ENCODE measurements around the gene KRTAP5-3.

KRTAP5-3 gene

DNA sequence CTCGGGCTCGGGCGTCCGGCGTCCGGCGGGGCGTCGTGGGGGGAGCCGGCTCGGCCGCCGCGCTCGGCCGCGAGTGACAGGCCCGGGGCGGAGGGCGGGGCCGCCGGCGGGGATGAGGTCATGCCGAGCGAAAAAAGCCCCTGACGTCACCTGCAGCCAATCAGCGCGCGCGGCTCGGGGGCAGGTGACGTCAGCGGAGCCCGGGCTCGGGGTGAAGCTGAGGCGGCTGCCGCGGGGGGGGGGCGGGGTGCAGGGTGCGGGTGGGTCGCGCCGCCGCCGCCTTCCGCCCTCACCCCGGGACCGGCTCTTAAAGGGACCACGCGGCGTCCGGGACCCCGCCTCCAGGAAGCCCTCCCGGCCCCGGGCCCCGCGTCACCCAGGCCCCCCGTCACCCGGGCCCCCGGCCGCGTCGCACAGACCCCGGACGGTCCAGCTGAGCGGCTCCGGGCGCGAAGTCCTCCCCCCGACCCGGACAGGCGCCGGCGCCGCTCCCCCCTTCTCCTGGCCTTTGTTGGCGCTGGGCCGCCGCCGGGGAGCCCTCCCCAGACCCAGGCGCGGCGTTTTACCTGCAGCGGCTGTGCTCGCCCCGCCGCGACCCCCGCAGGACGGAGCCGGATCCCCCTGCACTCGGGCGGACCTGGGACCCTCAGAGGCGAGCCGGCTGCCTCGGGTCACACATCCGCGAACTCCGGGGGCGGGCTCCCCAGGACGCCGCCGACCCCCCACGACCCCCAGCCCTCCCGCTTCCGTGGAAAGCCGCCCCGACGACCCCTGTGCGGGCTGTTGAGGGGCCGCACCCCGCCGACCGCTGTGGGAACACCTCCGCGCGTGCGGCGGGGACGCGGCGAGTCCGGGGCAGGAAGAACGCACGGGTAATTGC, 35.8 kb downstream of the KRTAP5-3 start, which contains the start of gene DUSP8:
Gene DUSP8 (minus strand): TSS at position 75 of the 880 bp plus-strand sequence. CDS start 6,445 bp downstream, outside the sequence.
- peak within 1 kb of the TSS; percentile 90 for H3K4me2 ChIP-seq (ENCODE audit: low read length, poor library complexity, severe bottlenecking)
- no peak within 1 kb of the TSS for H3K23ac ChIP-seq (ENCODE audit: low read length in 2 of 2)
- peaks cover 0 to 14% of the 10 kb centered on the region in 2 experiments for H3K36me3 ChIP-seq (ENCODE audit: control insufficient read depth in 1 of 2, insufficient read depth in 2 of 2, low read depth in 1 of 2, low read length in 2 of 2)
- peak within 1 kb of the TSS; percentile 47 for H4K91ac ChIP-seq (ENCODE audit: low read length)
- no peak within 1 kb of the TSS for H3K27ac ChIP-seq (ENCODE audit: low read length, poor library complexity, severe bottlenecking)
- peak within 1 kb of the TSS; percentile 43 for H2BK120ac ChIP-seq (ENCODE audit: low read depth, low read length)
- peaks cover 26 to 65% of the 10 kb centered on the region in 2 experiments for H3K27me3 ChIP-seq (ENCODE audit: control insufficient read depth in 1 of 2, insufficient read depth in 1 of 2, low read length in 2 of 2)
- DNase-seq, result peak; percentile 89
- no peak within 1 kb of the TSS for H3K4ac ChIP-seq (ENCODE audit: low read depth in 1 of 2, low read length in 2 of 2)
- no peak within 1 kb of the TSS for H2BK5ac ChIP-seq (ENCODE audit: low read depth, low read length, poor library complexity, severe bottlenecking)
- H3K18ac ChIP-seq (ENCODE audit: low read depth in 1 of 2, low read length in 2 of 2), result peak within 1 kb of the TSS; percentile 24 to 41
- no peak within 1 kb of the TSS for H2AK5ac ChIP-seq (ENCODE audit: low read length, severe bottlenecking)
- 1% methylated on average over 92 of the region's 124 CpGs for WGBS
- H3K4me1 ChIP-seq (ENCODE audit: control insufficient read depth, insufficient read depth, low read depth, low read length), result peaks cover 41% of the 10 kb centered on the region
- H3K9me3 ChIP-seq (ENCODE audit: control insufficient read depth, low read length), result no peaks in the 10 kb centered on the region
- no peak within 1 kb of the TSS for H2BK12ac ChIP-seq (ENCODE audit: low read length in 2 of 2)
- H3K79me1 ChIP-seq (replicated peaks; ENCODE audit: low read length, poor library complexity, severe bottlenecking), result peaks cover 12% of the 10 kb centered on the region
- H2BK15ac ChIP-seq (ENCODE audit: low read depth, poor library complexity, severe bottlenecking), result no peak within 1 kb of the TSS
- no peak within 1 kb of the TSS for H2AFZ ChIP-seq (ENCODE audit: low read depth, low read length)
- peak within 1 kb of the TSS in 1 of 2 experiments; percentile 70 for H3K4me3 ChIP-seq (ENCODE audit: insufficient read depth in 1 of 2, low read depth in 1 of 2, low read length in 2 of 2)
- H4K8ac ChIP-seq (ENCODE audit: low read length), result peak within 1 kb of the TSS; percentile 45
- H3K14ac ChIP-seq (ENCODE audit: low read length in 2 of 2), result no peak within 1 kb of the TSS
- no peak within 1 kb of the TSS for H3K9ac ChIP-seq (ENCODE audit: low read length)

GRCh38 chr11:1571760-1572196, 36.5 kb downstream of the KRTAP5-3 start:
- H2BK5ac ChIP-seq (ENCODE audit: low read depth, low read length, poor library complexity, severe bottlenecking), result no peak overlapping the region
- no peak overlapping the region for H3K9ac ChIP-seq (ENCODE audit: low read length)
- no peak overlapping the region for H3K27ac ChIP-seq (ENCODE audit: low read length, poor library complexity, severe bottlenecking)
- H3K18ac ChIP-seq (ENCODE audit: low read depth in 1 of 2, low read length in 2 of 2), result no peak overlapping the region
- H3K9me3 ChIP-seq (ENCODE audit: control insufficient read depth, low read length), result no peaks in the 10 kb centered on the region
- H4K91ac ChIP-seq (ENCODE audit: low read length), result no peak overlapping the region
- peaks cover 14% of the 10 kb centered on the region for H3K79me1 ChIP-seq (replicated peaks; ENCODE audit: low read length, poor library complexity, severe bottlenecking)
- H2BK15ac ChIP-seq (ENCODE audit: low read depth, poor library complexity, severe bottlenecking), result no peak overlapping the region
- peak overlapping the region; percentile 82 for H3K4me2 ChIP-seq (ENCODE audit: low read length, poor library complexity, severe bottlenecking)
- H2AFZ ChIP-seq (ENCODE audit: low read depth, low read length), result no peak overlapping the region
- no peak for DNase-seq
- H4K8ac ChIP-seq (ENCODE audit: low read length), result no peak overlapping the region
- no peak overlapping the region for H3K4ac ChIP-seq (ENCODE audit: low read depth in 1 of 2, low read length in 2 of 2)
- 1% methylated on average over 29 of the region's 91 CpGs for WGBS
- no peak overlapping the region for H3K23ac ChIP-seq (ENCODE audit: low read length in 2 of 2)
- H2AK5ac ChIP-seq (ENCODE audit: low read length, severe bottlenecking), result no peak overlapping the region
- H3K4me3 ChIP-seq (ENCODE audit: insufficient read depth in 1 of 2, low read depth in 1 of 2, low read length in 2 of 2), result peak overlapping the region in 1 of 2 experiments; percentile 70
- no peak overlapping the region for H3K14ac ChIP-seq (ENCODE audit: low read length in 2 of 2)
- H3K27me3 ChIP-seq (ENCODE audit: control insufficient read depth in 1 of 2, insufficient read depth in 1 of 2, low read length in 2 of 2), result peaks cover 26 to 69% of the 10 kb centered on the region in 2 experiments
- H3K4me1 ChIP-seq (ENCODE audit: control insufficient read depth, insufficient read depth, low read depth, low read length), result peaks cover 41% of the 10 kb centered on the region
- peaks cover 0 to 19% of the 10 kb centered on the region in 2 experiments for H3K36me3 ChIP-seq (ENCODE audit: control insufficient read depth in 1 of 2, insufficient read depth in 2 of 2, low read depth in 1 of 2, low read length in 2 of 2)
- H2BK12ac ChIP-seq (ENCODE audit: low read length in 2 of 2), result no peak overlapping the region
- H2BK120ac ChIP-seq (ENCODE audit: low read depth, low read length), result peak overlapping the region; percentile 43

DNA sequence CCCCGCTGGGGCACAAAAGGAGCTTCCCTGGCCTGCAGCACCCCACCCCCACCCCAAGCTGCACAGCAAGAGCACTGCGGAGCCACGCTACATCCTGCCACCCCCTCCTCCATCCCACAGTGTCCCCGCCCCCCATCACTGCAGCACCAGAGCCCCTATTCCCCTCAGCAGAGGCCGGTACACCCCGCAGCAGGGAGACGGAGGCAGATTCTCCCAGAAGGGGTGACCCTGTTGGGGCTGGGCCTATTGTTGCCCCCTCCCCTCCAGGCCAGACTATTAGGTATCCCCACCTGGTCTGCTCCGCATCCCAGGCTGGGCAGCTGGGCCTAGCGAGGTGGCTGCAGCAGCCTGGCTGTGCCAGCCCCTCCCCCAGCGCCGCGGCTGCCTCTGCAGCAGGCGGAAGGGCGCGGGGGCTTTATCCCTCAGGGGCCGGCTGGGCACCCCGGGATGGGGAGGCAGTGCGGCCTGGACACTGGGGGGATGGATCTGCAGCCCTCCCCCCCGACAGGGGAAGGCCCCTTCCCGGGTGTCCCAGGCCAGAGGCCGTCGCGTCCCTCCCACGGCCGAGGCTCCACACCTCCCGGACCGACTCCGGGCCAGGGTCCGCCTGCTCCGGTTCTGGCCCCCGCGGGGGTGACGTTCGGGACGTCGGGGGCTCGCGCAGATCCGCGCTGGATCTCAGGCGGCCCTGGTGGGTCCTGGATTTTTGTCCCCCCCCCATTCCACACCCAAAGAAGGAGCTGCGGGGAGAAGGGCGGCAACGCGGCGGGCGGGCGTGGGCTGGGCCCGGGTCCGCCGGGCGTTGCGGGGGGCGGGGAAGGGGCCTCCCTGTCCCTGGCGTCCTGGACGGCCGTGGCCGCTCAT, 37.1 kb downstream of the KRTAP5-3 start:
- no peak overlapping the region for H3K23ac ChIP-seq (ENCODE audit: low read length in 2 of 2)
- H3K4ac ChIP-seq (ENCODE audit: low read depth in 1 of 2, low read length in 2 of 2), result no peak overlapping the region
- H3K27ac ChIP-seq (ENCODE audit: low read length, poor library complexity, severe bottlenecking), result no peak overlapping the region
- peak overlapping the region; percentile 24 to 41 for H3K18ac ChIP-seq (ENCODE audit: low read depth in 1 of 2, low read length in 2 of 2)
- peak overlapping the region; percentile 45 for H4K8ac ChIP-seq (ENCODE audit: low read length)
- H3K27me3 ChIP-seq (ENCODE audit: control insufficient read depth in 1 of 2, insufficient read depth in 1 of 2, low read length in 2 of 2), result peaks cover 26 to 66% of the 10 kb centered on the region in 2 experiments
- H3K9me3 ChIP-seq (ENCODE audit: control insufficient read depth, low read length), result no peaks in the 10 kb centered on the region
- H2BK5ac ChIP-seq (ENCODE audit: low read depth, low read length, poor library complexity, severe bottlenecking), result no peak overlapping the region
- no peak overlapping the region for H2AFZ ChIP-seq (ENCODE audit: low read depth, low read length)
- peak overlapping the region; percentile 47 for H4K91ac ChIP-seq (ENCODE audit: low read length)
- peaks cover 42% of the 10 kb centered on the region for H3K4me1 ChIP-seq (ENCODE audit: control insufficient read depth, insufficient read depth, low read depth, low read length)
- no peak overlapping the region for H2BK15ac ChIP-seq (ENCODE audit: low read depth, poor library complexity, severe bottlenecking)
- no peak overlapping the region for H2AK5ac ChIP-seq (ENCODE audit: low read length, severe bottlenecking)
- DNase-seq, result peak; percentile 28
- H2BK120ac ChIP-seq (ENCODE audit: low read depth, low read length), result peak overlapping the region; percentile 43
- H3K9ac ChIP-seq (ENCODE audit: low read length), result no peak overlapping the region
- peaks cover 16% of the 10 kb centered on the region for H3K79me1 ChIP-seq (replicated peaks; ENCODE audit: low read length, poor library complexity, severe bottlenecking)
- peaks cover 0 to 25% of the 10 kb centered on the region in 2 experiments for H3K36me3 ChIP-seq (ENCODE audit: control insufficient read depth in 1 of 2, insufficient read depth in 2 of 2, low read depth in 1 of 2, low read length in 2 of 2)
- no peak overlapping the region for H3K14ac ChIP-seq (ENCODE audit: low read length in 2 of 2)
- H3K4me2 ChIP-seq (ENCODE audit: low read length, poor library complexity, severe bottlenecking), result peak overlapping the region; percentile 82
- H3K4me3 ChIP-seq (ENCODE audit: insufficient read depth in 1 of 2, low read depth in 1 of 2, low read length in 2 of 2), result peak overlapping the region in 1 of 2 experiments; percentile 70
- no peak overlapping the region for H2BK12ac ChIP-seq (ENCODE audit: low read length in 2 of 2)
- WGBS, result 4% methylated on average over 25 of the region's 58 CpGs
